SW480 (cell line): ENCODE measurements around the gene SLC7A5.
"Not testable (repeated sequence)": the region's sequence is repeated elsewhere in the genome, so short reads cannot be mapped to it uniquely, and the experiment has no call there.

ENCODE experiments used
- DNase-seq: peaks from one replicate; pipeline ENCODE4 v3.0.0-alpha.2; 2016; ENCODE audit warnings: low spot score

SLC7A5 gene

DNA sequence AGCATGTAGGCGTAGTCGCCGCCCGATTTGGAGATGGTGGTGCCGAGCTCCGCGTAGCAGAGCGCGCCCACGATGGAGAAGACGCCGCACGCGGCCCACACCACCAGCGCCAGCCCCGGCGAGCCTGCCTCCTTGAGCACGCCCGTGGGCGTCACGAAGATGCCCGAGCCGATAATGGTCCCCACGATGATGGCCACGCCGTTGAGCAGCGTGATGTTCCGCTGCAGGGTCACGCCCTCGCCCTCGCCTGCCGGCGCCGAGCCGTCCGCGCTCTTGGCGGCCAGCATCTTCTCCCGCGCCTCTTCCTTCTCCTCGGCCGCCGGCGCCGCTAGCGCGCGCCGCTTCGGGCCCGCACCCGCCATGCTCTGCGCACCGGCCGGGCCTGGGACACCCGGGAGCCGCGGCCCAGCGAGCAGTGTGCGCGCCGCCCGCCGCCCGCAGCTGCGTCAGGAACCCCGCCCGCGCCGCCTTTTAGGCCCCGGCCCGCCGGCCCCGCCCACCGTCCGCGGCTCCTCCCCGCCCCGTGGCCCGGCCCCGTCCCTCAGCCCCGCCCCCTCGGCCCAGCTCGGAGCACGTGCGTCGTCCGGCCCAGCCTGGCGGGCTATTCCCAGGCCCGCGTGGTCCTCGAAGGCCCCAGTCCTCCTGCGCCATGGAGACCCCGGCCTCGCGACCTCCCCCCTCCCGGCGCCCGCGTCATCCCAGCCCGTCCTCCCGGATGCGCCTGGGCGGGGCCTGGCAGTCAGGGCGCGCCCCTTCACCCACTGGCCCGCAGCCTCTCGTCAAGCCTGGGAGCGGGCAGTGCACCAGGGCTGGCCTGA is at the start of gene SLC7A5:
SLC7A5 (minus strand) TSS at position 447 of the 818 bp plus-strand sequence; CDS start at position 362, 85 bp downstream.
- peak; percentile 83 for DNase-seq

DNA sequence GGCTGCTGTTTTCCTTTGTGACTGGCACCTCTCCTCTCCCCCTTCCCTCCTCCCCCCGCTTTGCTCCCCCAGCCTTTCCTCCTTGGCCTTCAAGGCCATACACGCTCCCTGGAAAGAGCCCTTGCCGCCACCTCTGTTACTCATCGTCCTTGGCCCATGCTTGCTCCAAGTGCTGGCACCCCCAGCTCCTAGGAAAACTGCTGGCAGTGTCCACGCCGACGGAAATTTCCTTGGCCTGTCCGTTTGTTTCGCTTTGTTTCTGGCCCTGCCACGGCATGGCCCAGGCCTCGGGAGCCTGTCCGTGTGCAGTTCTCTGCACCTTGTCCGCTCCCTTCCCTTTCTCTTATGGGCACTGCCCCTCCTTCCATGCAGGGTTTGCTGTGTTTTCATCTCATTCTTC is 49.0 kb upstream of the SLC7A5 start:
- no peak for DNase-seq

- DNase-seq, result no peak
Observed at GRCh38 chr16:87917503-87917902, 48.2 kb upstream of the SLC7A5 start.

DNA sequence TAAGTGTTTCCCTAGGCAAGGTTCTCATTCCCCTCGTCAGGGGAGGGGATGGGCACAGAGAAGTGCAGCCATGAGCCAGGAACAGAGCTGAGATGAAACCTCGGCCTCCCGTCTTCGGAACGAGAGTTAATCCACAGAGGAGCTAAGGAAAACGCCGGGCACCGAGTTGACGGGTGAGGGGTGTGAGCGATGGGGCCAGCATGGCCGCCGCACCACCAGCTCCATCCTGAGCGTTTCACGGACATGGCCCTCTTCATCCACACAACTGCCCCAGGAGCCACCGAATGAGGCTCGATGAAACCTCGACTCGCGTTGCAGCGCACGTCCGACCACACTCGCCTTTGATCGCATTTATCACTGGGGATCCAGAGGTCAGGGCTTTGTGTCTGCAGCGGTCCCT is 45.5 kb upstream of the SLC7A5 start:
- DNase-seq, result no peak

DNA sequence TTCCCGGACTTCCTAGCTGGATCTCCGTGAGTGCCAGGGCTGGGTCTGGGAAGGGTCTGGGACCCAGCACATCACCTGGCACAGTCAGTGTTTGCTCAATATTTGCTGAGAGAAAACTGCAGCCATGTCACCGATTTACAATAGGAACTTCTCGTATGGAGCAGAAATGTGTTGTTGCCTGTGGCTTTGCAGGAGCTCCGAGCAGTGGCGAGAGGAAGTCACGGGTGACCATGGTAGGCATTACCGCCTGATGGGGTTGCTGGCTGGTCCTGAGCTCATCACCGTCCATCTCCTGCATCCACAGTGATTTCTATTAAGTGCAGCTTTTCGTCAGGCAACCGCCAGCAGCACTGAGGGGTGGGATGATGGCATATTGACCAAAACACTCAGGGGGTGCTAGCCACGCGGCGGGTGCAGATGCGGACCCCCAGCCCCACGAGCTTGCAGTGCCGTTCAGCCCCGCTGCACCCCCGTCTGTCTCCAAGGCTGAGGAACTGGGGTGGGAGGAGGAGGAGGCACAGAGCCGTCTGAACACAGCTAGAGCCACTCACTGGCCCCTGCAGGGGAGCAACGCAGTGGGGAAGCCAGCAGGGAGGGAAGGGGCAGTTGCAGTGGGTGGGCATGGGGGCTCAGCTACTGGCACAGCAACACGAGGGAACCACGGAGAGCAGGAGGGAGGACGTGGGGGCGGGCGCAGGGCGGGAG is 44.9 kb upstream of the SLC7A5 start:
- not testable (repeated sequence) for DNase-seq

- DNase-seq, result not testable (repeated sequence)
Observed at GRCh38 chr16:87912691-87913090, 43.4 kb upstream of the SLC7A5 start.

DNA sequence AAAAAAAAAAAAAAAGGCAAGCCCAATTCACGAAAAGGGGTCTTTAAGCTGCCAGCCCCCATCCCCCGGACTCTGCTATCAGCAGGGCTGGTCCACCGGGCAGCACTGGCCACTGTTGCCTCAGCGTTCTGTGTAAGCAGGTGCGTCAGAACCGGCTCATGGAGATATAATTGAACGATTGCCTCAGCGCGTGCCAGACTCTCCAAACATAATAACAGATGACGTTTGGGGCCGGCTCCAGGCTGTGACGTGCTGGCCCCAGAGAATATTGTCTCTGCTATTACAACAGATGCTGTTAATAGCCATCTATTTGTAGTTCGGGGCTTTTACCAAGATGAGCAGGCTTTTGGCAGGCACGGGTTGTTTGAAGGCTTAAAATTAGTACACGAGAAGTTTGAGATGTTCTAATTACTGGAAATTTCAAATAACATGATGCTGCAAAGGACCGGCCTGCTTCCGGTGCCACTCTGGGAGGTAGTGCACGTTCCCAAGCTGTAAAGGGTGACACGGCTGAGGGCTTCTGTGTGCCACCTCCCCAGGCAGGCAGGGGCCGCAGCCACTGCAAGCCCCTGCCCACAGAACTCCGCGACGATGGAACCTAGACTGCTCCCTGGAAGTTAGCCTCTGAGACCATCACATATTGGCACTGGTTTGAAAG is 41.9 kb upstream of the SLC7A5 start:
- DNase-seq, result not testable (repeated sequence)

GRCh38 chr16:87909203-87909935 is 40.1 kb upstream of the SLC7A5 start:
- DNase-seq, result peak; percentile 64

GRCh38 chr16:87908101-87908500 is 38.8 kb upstream of the SLC7A5 start:
- not testable (repeated sequence) for DNase-seq

- not testable (repeated sequence) for DNase-seq
Observed at GRCh38 chr16:87905521-87905920, 36.2 kb upstream of the SLC7A5 start.

DNA sequence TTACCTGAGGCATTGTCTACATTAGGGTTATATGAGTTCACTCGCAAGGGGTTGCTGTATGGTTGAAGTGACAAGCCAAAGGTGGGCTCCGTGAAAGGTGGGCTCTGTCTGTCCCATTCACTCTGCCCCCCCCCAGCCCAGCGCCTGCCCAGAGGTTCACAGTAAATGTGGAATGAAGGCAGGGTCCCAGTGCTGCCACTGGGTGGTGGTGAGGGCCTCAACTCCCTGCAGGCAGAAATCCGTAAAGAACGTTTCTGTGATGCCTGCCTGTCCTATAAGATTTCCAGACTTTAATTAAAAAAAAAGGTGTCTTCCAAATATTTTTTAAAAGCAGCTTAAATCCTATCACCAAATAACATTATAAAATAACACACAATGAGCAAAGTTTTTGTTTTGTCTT is 35.7 kb upstream of the SLC7A5 start:
- DNase-seq, result not testable (repeated sequence)

- not testable (repeated sequence) for DNase-seq
Observed at GRCh38 chr16:87900489-87900888, 31.2 kb upstream of the SLC7A5 start.

DNA sequence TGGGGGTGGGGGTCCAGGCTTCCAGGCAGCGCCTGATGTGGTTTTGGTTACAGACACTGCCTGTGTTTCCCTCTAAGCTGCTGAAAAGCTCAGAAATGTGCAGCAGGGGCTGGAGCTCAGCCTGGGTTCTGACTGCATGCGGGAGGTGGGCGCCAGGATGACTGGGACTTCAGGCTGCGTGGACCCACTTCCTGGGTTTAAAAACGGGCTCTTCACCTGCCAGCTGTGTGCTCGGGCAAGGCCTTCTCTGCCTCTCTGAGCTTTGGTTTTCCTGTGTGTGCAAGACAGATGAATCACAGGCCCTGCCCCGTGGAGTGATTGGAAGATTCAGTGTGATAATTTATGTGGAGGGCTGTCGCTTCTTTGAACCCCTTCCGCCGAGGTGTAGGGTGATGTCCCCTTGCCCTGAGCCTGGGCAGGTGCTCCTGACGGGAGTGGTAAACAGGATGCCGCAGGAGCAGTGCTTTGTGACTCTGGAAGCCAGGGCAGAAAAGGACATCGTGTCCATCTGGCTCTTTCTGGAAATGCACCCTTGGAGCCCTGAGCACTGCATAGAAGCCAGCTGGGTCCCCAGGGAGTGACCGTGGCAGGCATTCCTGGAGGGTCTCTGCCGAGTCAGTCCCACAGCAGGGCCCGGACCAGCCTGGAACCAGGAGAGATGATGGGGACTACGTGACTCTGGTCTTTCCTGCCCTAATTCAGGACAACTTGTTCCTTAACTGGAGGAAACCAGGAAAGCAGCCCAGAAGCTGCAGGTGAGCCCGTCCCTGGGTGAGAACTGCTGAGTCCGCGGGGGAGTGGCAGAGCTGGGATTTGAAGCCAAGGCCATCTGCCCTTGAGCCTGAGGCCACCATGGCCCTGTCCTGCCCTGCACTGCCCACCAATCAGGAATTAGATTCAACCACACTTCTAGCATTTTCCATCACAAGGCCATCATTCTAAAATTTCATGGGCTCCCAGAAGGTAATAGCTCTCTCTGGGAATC is 28.5 kb upstream of the SLC7A5 start:
- DNase-seq, result peak; percentile 17

DNA sequence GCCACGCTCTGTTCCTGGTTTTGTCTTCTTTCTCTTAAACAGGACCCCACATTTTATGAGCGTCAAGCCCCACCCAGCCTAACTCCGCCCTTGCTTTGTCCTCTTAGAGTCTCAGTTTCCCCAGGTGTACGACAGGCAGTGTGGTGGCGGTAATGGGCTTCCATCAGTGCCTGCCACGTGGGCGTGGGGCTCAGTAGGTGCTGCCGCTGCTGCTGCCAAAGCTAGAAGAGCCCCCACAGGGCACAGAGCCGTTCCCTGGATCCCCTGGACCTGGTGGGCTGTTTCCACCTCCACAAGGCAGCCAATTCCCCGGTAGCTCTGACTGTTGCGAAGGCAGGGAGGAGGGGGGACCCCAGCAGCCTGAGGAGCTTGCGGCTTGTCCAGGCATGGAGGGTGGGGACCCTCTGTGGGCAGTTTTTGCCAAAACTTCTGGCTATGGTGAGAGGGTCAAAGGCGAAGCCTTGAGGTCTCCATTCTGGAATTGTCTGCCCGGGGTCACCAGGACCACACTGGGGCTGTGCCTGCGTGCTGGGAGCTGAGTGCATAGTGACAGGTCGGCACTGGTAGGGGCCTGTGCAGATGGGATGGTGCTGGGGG is 27.7 kb upstream of the SLC7A5 start:
- DNase-seq, result not testable (repeated sequence)

DNA sequence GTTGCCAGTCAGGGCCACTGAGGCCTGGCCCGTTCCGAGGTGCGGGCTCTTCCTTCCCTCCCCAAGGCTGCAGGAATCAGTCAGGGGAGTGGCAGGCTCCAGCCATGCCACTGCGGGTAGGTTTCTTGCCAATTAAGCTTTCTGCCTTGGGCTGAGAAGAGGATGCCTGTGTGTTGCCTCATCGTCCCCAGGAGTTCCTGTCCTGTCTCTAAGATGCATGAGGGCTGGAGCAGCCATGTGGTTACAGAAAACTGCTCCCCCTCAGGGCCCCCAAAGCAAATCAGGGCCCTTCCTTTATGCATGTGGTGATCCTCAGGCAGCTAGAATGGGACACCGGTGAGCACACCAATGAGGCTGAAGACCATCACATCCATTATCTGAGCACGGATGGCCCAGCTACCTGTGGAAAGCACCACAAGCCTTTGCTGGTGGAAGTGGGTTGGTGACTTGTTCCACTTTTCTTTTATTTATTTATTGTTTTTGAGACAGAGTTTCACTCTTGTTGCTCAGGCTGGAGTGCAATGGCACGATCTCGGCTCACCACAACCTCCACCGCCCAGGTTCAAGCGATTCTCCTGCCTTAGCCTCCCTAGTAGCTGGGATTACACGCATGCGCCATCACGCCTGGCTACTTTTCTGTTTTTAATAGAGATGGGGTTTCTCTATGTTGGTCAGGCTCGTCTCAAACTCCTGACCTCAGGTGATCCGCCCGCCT is 27.0 kb upstream of the SLC7A5 start:
- DNase-seq, result not testable (repeated sequence)

DNA sequence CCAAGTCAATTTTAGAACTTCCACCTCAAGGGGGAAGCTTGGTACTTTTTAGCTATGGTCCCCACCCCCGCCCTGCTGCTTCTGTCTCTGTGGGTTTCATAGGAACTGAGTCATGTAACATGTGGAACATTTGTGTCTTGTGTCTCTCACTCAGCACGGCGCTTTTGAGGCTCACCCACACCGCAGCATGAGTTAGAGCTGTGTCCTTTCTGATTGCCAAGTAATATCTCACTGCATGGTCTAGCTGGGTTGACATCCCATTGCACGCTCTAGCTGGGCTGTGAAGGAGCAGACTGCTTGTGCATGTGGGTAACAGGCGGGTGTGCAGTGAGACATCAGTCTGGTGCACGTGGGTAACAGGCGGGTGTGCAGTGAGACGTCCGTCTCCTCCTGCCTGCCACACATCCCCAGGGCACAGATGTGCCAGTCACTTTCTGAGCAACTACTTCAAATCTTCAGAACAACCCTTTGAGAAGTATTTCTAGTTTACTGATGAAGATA is 26.4 kb upstream of the SLC7A5 start:
- DNase-seq, result no peak

DNA sequence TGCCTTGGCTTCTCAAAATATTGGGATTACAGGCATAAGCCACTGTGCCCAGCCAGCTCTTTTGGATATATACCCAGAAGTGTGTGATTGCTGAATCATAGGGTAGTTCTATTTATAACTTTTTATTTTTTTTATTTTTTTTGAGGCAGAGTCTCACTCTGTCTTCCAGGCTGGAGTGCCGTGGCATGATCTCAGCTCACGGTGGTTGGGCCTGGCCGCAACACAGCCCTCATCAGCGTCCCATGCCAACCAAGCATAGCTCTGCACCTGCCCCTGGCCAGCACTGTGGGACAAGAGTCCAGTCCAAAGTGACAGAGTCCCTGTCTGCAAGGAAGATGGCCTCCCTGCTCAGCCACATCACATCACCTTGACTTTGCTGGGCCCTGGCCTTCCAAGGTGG is 24.7 kb upstream of the SLC7A5 start:
- not testable (repeated sequence) for DNase-seq

GRCh38 chr16:87891764-87892163 is 22.5 kb upstream of the SLC7A5 start:
- DNase-seq, result no peak

- DNase-seq, result not testable (repeated sequence)
Observed at GRCh38 chr16:87889762-87890161, 20.5 kb upstream of the SLC7A5 start.
